HCT116 (cell line): Measurements from ENCODE around the gene SPTSSA. TPM values are rescaled to one million over a fixed set of nuclear protein-coding genes. Genes with fewer than 3 reads are reported as not detected.
"Not testable (repeated sequence)": the region's sequence is repeated elsewhere in the genome, so short reads cannot be mapped to it uniquely, and the experiment has no call there.

ENCODE experiments used
- ATAC-seq: fragments of 200-7000 bp; cut with Tn5 transposase; 2 replicates; pipeline ENCODE4 v1.9.1; 2020; ENCODE audit warnings: mild to moderate bottlenecking, moderate library complexity
- BruUV-seq: library from RNA; stranded (reverse); fragments of 400-500 nt; replicated peaks from 2 replicates; lab custom pipeline; 2021; lab: Mats Ljungman, UMichigan
- CTCF ChIA-PET: fragments of 300-600 bp; sonication (Branson Sonifier 250); formaldehyde crosslinking; loops from one replicate; lab custom pipeline; 2021; ENCODE audit warnings: antibody characterized with exemption; lab: Charles Lee
- POLR2A ChIA-PET: fragments of 300-600, 350-600 bp; sonication (Branson Sonifier 250); formaldehyde crosslinking; loops from one replicate; lab custom pipeline; 2021; ENCODE audit warnings: antibody characterized with exemption; lab: Charles Lee
- RAD21 ChIA-PET, 2 experiments: fragments of 300-600 bp; sonication (Branson Sonifier 250); formaldehyde crosslinking; loops; one replicate each; lab custom pipeline; 2023; ENCODE audit warnings: low total read pairs in 2 of 2; ENCODE audit not compliant: uncharacterized antibody in 2 of 2, unreplicated experiment in 2 of 2, low non-redundant PET in 1 of 2; lab: Charles Lee
- DNase-seq: peaks from one replicate; pipeline ENCODE4 v3.0.0-alpha.2; 2010; ENCODE audit warnings: low read depth, low spot score
- H2AFZ ChIP-seq: fragments of 200-600 bp; shearing (Covaris generic), sonication (generic); 2 replicates; pipeline ENCODE4 v1.6.1; 2017; ENCODE audit warnings: low read depth, mixed run types, mixed read lengths, antibody characterized with exemption, low read length; ENCODE audit not compliant: poor library complexity, severe bottlenecking
- H3K27ac ChIP-seq: 2 replicates; pipeline ENCODE4 v1.5.1; 2012; ENCODE audit warnings: low read depth, low read length
- H3K27me3 ChIP-seq: fragments of 200-600 bp; sonication (generic); 2 replicates; pipeline ENCODE4 v1.6.1; 2016; ENCODE audit warnings: mixed run types, low read length, mixed read lengths; ENCODE audit not compliant: insufficient read depth
- H3K36me3 ChIP-seq, 2 experiments: fragments of 200-500 bp in 1 of 2; fragments of 200-600 bp in 1 of 2; sonication (Bioruptor generic) in 1 of 2; sonication (generic) in 1 of 2; 2 replicates each; pipeline versions ENCODE4 v1.5.1 to v1.6.1; 2014 to 2016; ENCODE audit warnings: low read length in 2 of 2, inconsistent platforms in 1 of 2, mixed read lengths in 1 of 2, mixed run types in 1 of 2; ENCODE audit not compliant: insufficient read depth in 2 of 2, control insufficient read depth in 1 of 2
- H3K4me1 ChIP-seq, 2 experiments: fragments of 200-600 bp in 1 of 2; sonication (generic) in 1 of 2; 2 replicates each; pipeline versions ENCODE4 v1.5.1 to v1.6.1; 2012 to 2017; ENCODE audit warnings: low read length in 2 of 2, inconsistent platforms in 1 of 2, mild to moderate bottlenecking in 1 of 2, mixed read lengths in 1 of 2, mixed run types in 1 of 2, moderate library complexity in 1 of 2; ENCODE audit not compliant: insufficient read depth in 2 of 2, control insufficient read depth in 1 of 2
- H3K4me2 ChIP-seq: fragments of 200-600 bp; sonication (generic); 2 replicates; pipeline ENCODE4 v1.6.1; 2017; ENCODE audit warnings: mixed run types, low read length, mixed read lengths
- H3K4me3 ChIP-seq, 2 experiments: fragments of 200-600 bp in 1 of 2; sonication (generic) in 1 of 2; replicated peaks in 1 of 2; 2 replicates each; pipeline ENCODE4 v1.5.1; 2011 to 2016; ENCODE audit warnings: low read length in 2 of 2, control low read depth in 1 of 2, low read depth in 1 of 2, mild to moderate bottlenecking in 1 of 2, mixed read lengths in 1 of 2, mixed run types in 1 of 2
- H3K79me2 ChIP-seq: fragments of 200-600 bp; sonication (generic); 2 replicates; pipeline ENCODE4 v1.6.1; 2017; ENCODE audit warnings: mild to moderate bottlenecking, mixed run types, low read length, moderate library complexity, mixed read lengths; ENCODE audit not compliant: insufficient read depth
- H3K9ac ChIP-seq: fragments of 200-600 bp; sonication (generic); 2 replicates; pipeline ENCODE4 v1.6.1; 2016; ENCODE audit warnings: low read length, mixed read lengths
- H3K9me2 ChIP-seq: fragments of 200-600 bp; sonication (generic), shearing (Covaris generic); 2 replicates; pipeline ENCODE4 v1.6.1; 2017; ENCODE audit warnings: mixed run types, mild to moderate bottlenecking, moderate library complexity; ENCODE audit not compliant: insufficient read depth
- H3K9me3 ChIP-seq, 2 experiments: fragments of 200-500 bp in 1 of 2; fragments of 200-600 bp in 1 of 2; sonication (Bioruptor generic) in 1 of 2; sonication (generic) in 1 of 2; 2 replicates each; pipeline ENCODE4 v1.6.1; 2014 to 2017; ENCODE audit warnings: low read length in 2 of 2, mixed read lengths in 2 of 2, inconsistent platforms in 1 of 2, low read depth in 1 of 2, mild to moderate bottlenecking in 1 of 2, mixed run types in 1 of 2, moderate library complexity in 1 of 2; ENCODE audit not compliant: control insufficient read depth in 1 of 2, insufficient read depth in 1 of 2
- H4K20me1 ChIP-seq: fragments of 200-600 bp; sonication (generic), shearing (Covaris generic); 2 replicates; pipeline ENCODE4 v1.6.1; 2017; ENCODE audit warnings: mixed run types, mild to moderate bottlenecking, moderate library complexity; ENCODE audit not compliant: insufficient read depth
- ATF3 ChIP-seq: IDR thresholded peaks from 2 replicates; pipeline ENCODE4 v1.6.1; 2012
- CBX3 ChIP-seq: IDR thresholded peaks from 2 replicates; pipeline ENCODE4 v1.6.1; 2012; ENCODE audit warnings: low read depth
- EGR1 ChIP-seq: IDR thresholded peaks from 2 replicates; pipeline ENCODE4 v1.6.1; 2012; ENCODE audit warnings: low read depth
- ELF1 ChIP-seq: IDR thresholded peaks from 2 replicates; pipeline ENCODE4 v1.6.1; 2012; ENCODE audit warnings: low read depth, borderline replicate concordance
- EZH2 ChIP-seq: fragments of 200-600 bp; sonication (generic); IDR thresholded peaks from 2 replicates; pipeline ENCODE4 v1.6.1; 2017; ENCODE audit warnings: antibody characterized with exemption, mixed run types
- FOSL1 ChIP-seq: IDR thresholded peaks from 2 replicates; pipeline ENCODE4 v1.6.1; 2012; ENCODE audit warnings: low read depth
- JUND ChIP-seq: IDR thresholded peaks from 2 replicates; pipeline ENCODE4 v1.6.1; 2012
- RAD21 ChIP-seq: IDR thresholded peaks from 2 replicates; pipeline ENCODE4 v1.6.1; 2012; ENCODE audit warnings: low read depth, mild to moderate bottlenecking
- REST ChIP-seq: IDR thresholded peaks from 2 replicates; pipeline ENCODE4 v1.6.1; 2012; ENCODE audit warnings: low read depth
- YY1 ChIP-seq: IDR thresholded peaks from 2 replicates; pipeline ENCODE4 v1.6.1; 2011; ENCODE audit warnings: low read length, low read depth, moderate library complexity, mild to moderate bottlenecking; ENCODE audit not compliant: insufficient replicate concordance; ENCODE audit errors: extremely low read depth
- ZFX ChIP-seq: fragments of 450-650 bp; IDR thresholded peaks from 2 replicates; pipeline ENCODE4 v1.6.1; 2017
- ZNF274 ChIP-seq: fragments of 200-500 bp; sonication (Bioruptor generic); IDR thresholded peaks from 2 replicates; pipeline ENCODE4 v1.6.1; 2014; ENCODE audit warnings: mild to moderate bottlenecking, low read depth, low read length, inconsistent platforms
- intact Hi-C: fragments of 100-400 bp; cut with micrococcal nuclease; formaldehyde crosslinking; loops from 2 replicates; pipeline ENCODE4 v1.10.0; 2022
- total RNA-seq: library from RNA; stranded (reverse); gene quantifications from one replicate; pipeline ENCODE4 v1.2.1, GENCODE V29; 2021; ENCODE audit not compliant: unreplicated experiment

SPTSSA gene
- total RNA-seq, 1 experiment from 2014 or later, result 17.0 TPM

- DNase-seq (no peak), ATAC-seq (no peak)
- intact Hi-C loops, result no loop called here
- BruUV-seq, result no TSS peak
- H3K27ac ChIP-seq, result no peak overlapping the region
- RAD21 ChIA-PET, result no interaction called here
- POLR2A ChIA-PET, result no interaction called here
- no peaks in the 10 kb centered on the region for H3K36me3 ChIP-seq
- H3K9me3 ChIP-seq, result no peaks in the 10 kb centered on the region
- no peak overlapping the region for H3K4me2 ChIP-seq
- TF ChIP-seq REST, result no peak
- TF ChIP-seq ZNF274, result no peak
- no peaks in the 10 kb centered on the region for H3K9me2 ChIP-seq
- H3K27me3 ChIP-seq, result no peaks in the 10 kb centered on the region
- H4K20me1 ChIP-seq, result no peaks in the 10 kb centered on the region
- H3K4me1 ChIP-seq, result no peaks in the 10 kb centered on the region
- no peak overlapping the region for H2AFZ ChIP-seq
- H3K4me3 ChIP-seq, result no peak overlapping the region
- H3K79me2 ChIP-seq, result no peaks in the 10 kb centered on the region
- CTCF ChIA-PET, result no interaction called here
- no peak overlapping the region for H3K9ac ChIP-seq
These were observed 45.8 kb upstream of the SPTSSA start for GRCh38 chr14:34507884-34508283.

- Histone ChIP-seq H3K4me3 (no peak overlapping the region), H3K4me2 (no peak overlapping the region), H4K20me1 (no peaks in the 10 kb centered on the region), H3K9ac (no peak overlapping the region), H3K27me3 (no peaks in the 10 kb centered on the region)
- ChIA-PET CTCF (no interaction called here), POLR2A (no interaction called here), RAD21 (no interaction called here)
- no peak for DNase-seq
- BruUV-seq, result no TSS peak
- intact Hi-C loops, result no loop called here
- TF ChIP-seq RAD21, result no peak
- no peak for TF ChIP-seq ATF3
- no peak for TF ChIP-seq ZFX
- no peak for TF ChIP-seq ZNF274
- no peak for TF ChIP-seq YY1
- no peak for TF ChIP-seq EGR1
- TF ChIP-seq FOSL1, result no peak
- no peak for TF ChIP-seq ELF1
- no peak for TF ChIP-seq EZH2
- TF ChIP-seq CBX3, result no peak
- no peak for TF ChIP-seq JUND
- TF ChIP-seq, all 23 proteins: peak for 0
- Histone ChIP-seq H3K9me3 (no peaks in the 10 kb centered on the region), H3K4me1 (no peaks in the 10 kb centered on the region), H3K36me3 (no peaks in the 10 kb centered on the region), H3K27ac (no peak overlapping the region), H3K9me2 (no peaks in the 10 kb centered on the region), H2AFZ (no peak overlapping the region), H3K79me2 (no peaks in the 10 kb centered on the region)
- no peak for ATAC-seq
These were observed 45.4 kb upstream of the SPTSSA start for GRCh38 chr14:34507459-34507858.

- H2AFZ ChIP-seq, H3K27me3 ChIP-seq, CTCF ChIA-PET, intact Hi-C loops, H3K36me3 ChIP-seq, H3K79me2 ChIP-seq, ATAC-seq, H3K9me2 ChIP-seq, H3K4me3 ChIP-seq, POLR2A ChIA-PET, BruUV-seq, H3K9ac ChIP-seq, H3K4me1 ChIP-seq, RAD21 ChIA-PET, H3K27ac ChIP-seq, H3K4me2 ChIP-seq, DNase-seq, H3K9me3 ChIP-seq, H4K20me1 ChIP-seq: not testable (repeated sequence)
These were observed 43.1 kb upstream of the SPTSSA start for GRCh38 chr14:34505124-34505491.
